Measurements from ENCODE around the gene CNKSR3.
"Not testable (repeated sequence)": the region's sequence is repeated elsewhere in the genome, so short reads cannot be mapped to it uniquely, and the experiment has no call there.

CNKSR3 gene

GRCh38 chr6:154510144-154510905 lies at the start of gene CNKSR3:
CNKSR3 (minus strand) TSS chr6:154510685; CDS start chr6:154510114, 571 bp downstream.
- peak; percentile 8 to 26 (median 19) for DNase-seq (ENCODE audit: low read depth in 2 of 3, low spot score in 1 of 3)

- no peak for DNase-seq (ENCODE audit: low read depth in 2 of 3, low spot score in 1 of 3)
These were observed 48.5 kb upstream of the CNKSR3 start for GRCh38 chr6:154558984-154559383.

GRCh38 chr6:154558513-154558912 lies 48.0 kb upstream of the CNKSR3 start:
- no peak for DNase-seq (ENCODE audit: low read depth in 2 of 3, low spot score in 1 of 3)

GRCh38 chr6:154555073-154555677 lies 44.7 kb upstream of the CNKSR3 start:
- DNase-seq (ENCODE audit: low read depth in 2 of 3, low spot score in 1 of 3), result no peak

GRCh38 chr6:154554491-154554890 lies 44.0 kb upstream of the CNKSR3 start:
- DNase-seq (ENCODE audit: low read depth in 2 of 3, low spot score in 1 of 3), result no peak

DNA sequence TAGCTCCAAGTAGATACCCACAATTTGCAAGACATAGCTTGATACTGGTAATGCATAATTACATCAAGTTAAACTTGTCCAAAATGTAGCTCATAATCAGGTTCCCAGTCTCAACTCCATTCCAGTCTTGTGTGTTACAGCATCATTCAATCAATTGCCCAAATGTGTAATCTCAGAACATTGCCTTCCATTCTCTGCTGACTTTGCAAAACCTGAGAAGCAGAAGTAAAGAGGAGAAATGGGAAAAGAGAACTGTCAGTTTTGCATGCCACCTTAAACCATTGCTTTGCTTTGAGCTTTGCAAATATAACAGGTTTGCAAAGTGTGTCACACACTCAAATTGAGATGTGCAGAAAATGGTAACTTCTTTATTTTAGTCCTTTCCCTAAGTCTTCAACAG lies 40.3 kb upstream of the CNKSR3 start:
- DNase-seq (ENCODE audit: low read depth in 2 of 3, low spot score in 1 of 3), result no peak

DNA sequence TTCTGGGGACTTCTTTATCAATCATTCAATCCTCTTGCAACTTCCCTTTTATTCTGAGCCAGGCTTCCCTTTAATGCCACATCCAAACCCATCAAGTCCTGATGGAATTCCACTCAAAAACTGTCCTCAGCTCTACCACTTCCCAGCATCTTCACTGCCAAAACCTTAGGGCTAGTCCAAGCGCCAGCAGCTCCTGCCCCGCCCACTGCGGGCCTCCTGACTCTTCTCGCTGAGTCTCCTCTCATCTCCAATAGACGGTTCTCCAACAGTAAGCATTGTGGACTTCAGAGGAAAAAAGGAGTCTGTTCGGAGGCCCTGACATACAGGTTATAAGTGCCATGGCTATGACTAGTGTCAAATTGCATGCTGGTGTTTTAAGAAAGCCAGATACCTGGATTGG lies 38.7 kb upstream of the CNKSR3 start:
- DNase-seq (ENCODE audit: low read depth in 2 of 3, low spot score in 1 of 3), result no peak

- no peak for DNase-seq (ENCODE audit: low read depth in 2 of 3, low spot score in 1 of 3)
These were observed 37.8 kb upstream of the CNKSR3 start for GRCh38 chr6:154548130-154548830.

DNA sequence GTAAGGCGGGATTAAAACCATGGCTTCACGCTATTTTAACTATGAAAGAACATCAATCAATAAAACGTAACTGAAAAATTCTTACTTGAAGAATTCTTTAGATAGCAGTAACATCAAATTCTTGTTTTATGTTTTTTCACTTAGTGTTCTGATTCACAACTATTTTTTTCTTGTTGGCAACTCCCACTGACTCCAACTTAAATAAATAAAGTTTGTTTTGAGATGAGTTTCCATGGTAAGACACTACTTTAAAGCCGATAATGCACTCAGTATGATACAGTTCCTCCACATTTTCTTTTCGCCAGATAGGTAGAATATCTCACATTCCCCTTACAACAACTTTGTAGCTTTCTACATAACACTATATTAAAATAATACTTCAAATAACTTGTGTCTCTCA lies 33.1 kb upstream of the CNKSR3 start:
- no peak for DNase-seq (ENCODE audit: low read depth in 2 of 3, low spot score in 1 of 3)

DNA sequence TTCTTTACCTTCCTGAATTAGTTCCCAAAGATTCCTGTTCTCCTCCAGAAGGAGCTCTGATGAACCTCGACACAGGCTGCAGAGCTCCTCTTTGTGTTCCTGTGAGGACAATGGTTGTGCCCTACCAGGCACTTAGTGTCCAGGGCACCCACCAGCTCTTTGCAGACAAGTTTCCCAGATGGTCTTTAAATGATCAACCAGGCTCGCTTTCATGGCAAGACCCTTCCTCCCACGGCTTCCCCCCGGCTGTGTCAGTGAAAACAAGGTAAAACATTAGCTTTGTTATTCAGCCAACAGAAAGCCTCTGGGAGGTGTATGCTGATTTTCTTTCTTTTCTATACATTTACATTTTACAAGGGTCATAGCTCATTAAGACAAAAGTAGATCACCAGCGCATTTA lies 32.3 kb upstream of the CNKSR3 start:
- DNase-seq (ENCODE audit: low read depth in 2 of 3, low spot score in 1 of 3), result no peak

DNA sequence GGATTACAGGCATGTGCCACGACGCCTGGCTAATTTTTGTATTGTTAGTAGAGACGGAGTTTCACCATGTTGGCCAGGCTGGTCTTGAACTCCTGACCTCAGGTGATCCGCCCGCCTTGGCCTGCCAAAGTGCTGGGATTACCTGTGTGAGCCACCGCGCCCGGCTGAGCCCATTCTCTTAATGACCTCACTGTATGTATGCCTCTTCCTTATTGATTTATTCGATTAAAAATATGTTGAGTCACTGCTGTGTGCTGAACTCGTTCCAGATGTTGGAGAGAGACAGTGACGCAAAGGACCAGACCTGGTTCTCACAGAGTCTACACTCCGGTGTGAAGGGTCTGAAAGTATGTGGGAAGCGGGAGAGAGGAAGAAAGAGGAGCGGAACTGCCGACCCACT lies 31.4 kb upstream of the CNKSR3 start:
- not testable (repeated sequence) for DNase-seq (ENCODE audit: low read depth in 2 of 3, low spot score in 1 of 3)

GRCh38 chr6:154539593-154540269 lies 29.2 kb upstream of the CNKSR3 start:
- DNase-seq (ENCODE audit: low read depth in 2 of 3, low spot score in 1 of 3), result no peak

- DNase-seq (ENCODE audit: low read depth in 2 of 3, low spot score in 1 of 3), result no peak
These were observed 28.2 kb upstream of the CNKSR3 start for GRCh38 chr6:154538640-154539191.

DNA sequence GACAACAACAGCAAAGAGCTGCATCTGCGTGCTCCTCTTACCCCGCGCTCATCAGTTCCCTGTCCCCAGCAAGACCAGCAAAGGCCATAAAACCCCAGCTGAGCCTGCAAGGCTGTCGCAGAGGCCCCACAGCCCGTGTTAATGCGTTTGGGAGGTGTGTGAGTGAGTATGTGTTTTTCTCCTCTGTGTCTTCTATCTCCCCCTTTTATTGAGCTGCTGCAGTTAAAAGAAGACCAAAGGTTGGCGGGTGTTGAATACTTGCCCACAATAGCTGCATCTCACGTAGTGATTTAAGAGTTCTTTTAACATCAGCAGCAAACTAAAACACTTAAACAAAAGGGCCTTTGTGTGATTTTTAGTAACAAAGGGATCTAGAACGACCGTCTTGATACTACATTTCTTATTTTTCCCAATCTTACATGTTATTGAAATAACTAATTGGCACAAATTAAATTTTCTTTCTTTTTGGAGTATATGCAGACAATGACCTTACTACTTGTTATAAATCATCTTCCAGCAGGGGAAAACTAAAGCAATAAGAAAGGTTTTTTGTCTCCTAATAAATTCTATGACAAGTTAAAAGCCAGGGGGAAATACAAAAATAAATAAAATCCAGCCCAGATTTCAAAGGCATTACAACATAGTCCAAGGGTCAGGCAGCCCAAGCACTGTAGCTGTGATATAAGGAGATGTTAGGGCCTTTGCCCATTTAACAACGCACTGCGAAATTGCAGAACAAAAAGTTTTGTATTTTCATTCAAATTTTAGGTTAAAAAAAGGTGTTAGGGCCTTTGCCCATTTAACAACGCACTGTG lies 27.2 kb upstream of the CNKSR3 start:
- DNase-seq (ENCODE audit: low read depth in 2 of 3, low spot score in 1 of 3), result no peak

DNA sequence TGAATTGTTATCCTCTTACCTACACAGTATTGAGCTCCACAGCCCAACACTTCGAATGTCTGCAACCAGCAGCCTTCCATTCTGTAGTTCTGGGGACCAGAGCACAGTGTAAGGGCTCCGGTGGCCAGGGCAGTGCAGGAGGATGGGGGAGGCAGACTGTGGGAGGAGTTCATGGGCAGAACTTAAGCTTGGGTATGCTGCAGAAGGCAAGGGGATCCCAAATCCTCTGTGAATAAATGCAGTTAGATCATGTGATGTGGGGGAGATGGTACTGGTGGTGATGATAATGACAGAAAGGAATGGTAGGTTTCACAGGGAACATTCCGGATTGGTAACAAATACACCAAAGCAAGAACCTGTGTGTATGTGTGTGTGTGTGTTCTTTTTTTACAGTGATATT lies 26.5 kb upstream of the CNKSR3 start:
- DNase-seq (ENCODE audit: low read depth in 2 of 3, low spot score in 1 of 3), result no peak

DNA sequence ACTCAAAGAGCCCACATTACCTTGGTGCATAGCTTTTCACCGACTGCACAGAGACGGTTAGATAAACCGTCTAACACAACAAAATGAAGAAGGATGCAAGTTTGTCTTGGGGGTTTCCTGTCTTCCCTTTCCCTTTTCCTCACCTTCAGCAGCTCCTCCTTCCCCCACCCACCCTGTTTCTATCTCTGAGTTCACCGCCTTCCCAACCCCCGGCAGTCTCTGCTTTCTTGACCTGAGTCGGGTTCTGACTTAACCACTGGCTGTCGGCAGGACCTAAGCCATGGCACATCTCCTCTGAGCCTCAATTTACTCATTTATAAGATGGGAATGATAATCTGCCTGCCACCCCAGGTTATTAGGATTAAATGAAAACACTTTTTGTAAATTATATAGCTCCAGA lies 25.8 kb upstream of the CNKSR3 start:
- DNase-seq (ENCODE audit: low read depth in 2 of 3, low spot score in 1 of 3), result no peak

GRCh38 chr6:154535851-154536250 lies 25.4 kb upstream of the CNKSR3 start:
- DNase-seq (ENCODE audit: low read depth in 2 of 3, low spot score in 1 of 3), result no peak

- no peak for DNase-seq (ENCODE audit: low read depth in 2 of 3, low spot score in 1 of 3)
These were observed 24.7 kb upstream of the CNKSR3 start for GRCh38 chr6:154535147-154535546.

- no peak for DNase-seq (ENCODE audit: low read depth in 2 of 3, low spot score in 1 of 3)
These were observed 24.0 kb upstream of the CNKSR3 start for GRCh38 chr6:154534531-154534930.

GRCh38 chr6:154532426-154532825 lies 21.9 kb upstream of the CNKSR3 start:
- DNase-seq (ENCODE audit: low read depth in 2 of 3, low spot score in 1 of 3), result no peak

- DNase-seq (ENCODE audit: low read depth in 2 of 3, low spot score in 1 of 3), result no peak
These were observed 19.5 kb upstream of the CNKSR3 start for GRCh38 chr6:154529957-154530356.
